Head of caudate nucleus (tissue), 42 donors: ENCODE measurements around the gene ZNF799.
"Not testable (repeated sequence)": the region's sequence is repeated elsewhere in the genome, so short reads cannot be mapped to it uniquely, and the experiment has no call there.

Experiments
- DNase-seq, 42 donors: peaks; one replicate each; pipeline versions ENCODE4 v3.0.0 to v3.0.0-alpha.2; 2020 to 2021; ENCODE audit warnings: mixed read lengths in 7 of 42
- intact Hi-C: fragments of 100-400 bp; cut with DNase I; formaldehyde crosslinking; loops from one replicate; pipeline ENCODE4 v1.15.0; 2022

Gene ZNF799

GRCh38 chr19:12365236-12366162 lies 35.6 kb downstream of the ZNF799 start, which contains the start of gene ZNF442:
TSS of gene ZNF442 (minus strand) at chr19:12365683. CDS start at chr19:12363631, 2,052 bp downstream.
- intact Hi-C loops: loop anchor here (10.0 kb wide), 1 partner anchor 71 kb away; the partner anchor contains the start of gene ZNF44
- peak; percentile 87 to 99 (median 97) for DNase-seq

GRCh38 chr19:12364391-12365235 lies 36.5 kb downstream of the ZNF799 start:
- DNase-seq: peak in 32 of 42 donors; percentile 3 to 47 (median 18)
- intact Hi-C loops: loop anchor here (10.0 kb wide), 1 partner anchor 70 kb away; the partner anchor contains the start of gene ZNF44

GRCh38 chr19:12362236-12362635 lies 38.8 kb downstream of the ZNF799 start:
- not testable (repeated sequence) for DNase-seq
- intact Hi-C loops: loop anchor here (10.0 kb wide), 1 partner anchor 67 kb away; the partner anchor contains the start of gene ZNF44

- intact Hi-C loops: no loop called here
- DNase-seq: no peak
Measured at GRCh38 chr19:12353375-12353774, 47.7 kb downstream of the ZNF799 start.

- intact Hi-C loops: no loop called here
- DNase-seq: no peak
Measured at GRCh38 chr19:12350890-12351197, 50.2 kb downstream of the ZNF799 start.

GRCh38 chr19:12350185-12350889 lies 50.7 kb downstream of the ZNF799 start:
- no peak for DNase-seq
- intact Hi-C loops: no loop called here

GRCh38 chr19:12346896-12347295 lies 54.2 kb downstream of the ZNF799 start:
- no peak for DNase-seq
- intact Hi-C loops: no loop called here

- no peak for DNase-seq
- intact Hi-C loops: no loop called here
Measured at GRCh38 chr19:12345197-12345596, 55.9 kb downstream of the ZNF799 start.
